ENCODE data around the gene NUP153.

- TF ChIP-seq REST (IDR thresholded peaks at IDR 0.05; ENCODE audit: insufficient read depth in 1 of 2, low read depth in 2 of 2, low read length in 2 of 2) (no peak), POLR2AphosphoS5 (IDR thresholded peaks at IDR 0.05; ENCODE audit: low read depth, low read length) (no peak), TAF1 (IDR thresholded peaks at IDR 0.05; ENCODE audit: borderline replicate concordance, insufficient read depth, low read length) (no peak), SIN3A (IDR thresholded peaks at IDR 0.05; ENCODE audit: borderline replicate concordance, insufficient read depth, low read length) (no peak)
Measured at GRCh38 chr6:17724341-17724740, 17.6 kb upstream of the NUP153 start.

Data from PFSK-1 (cell line).